Common myeloid progenitor, CD34-positive (primary cell): ENCODE results near the gene NEDD9.

Experiments used
- CTCF ChIA-PET: fragments of 350-600 bp; sonication (Branson Sonifier 250); formaldehyde crosslinking; loops from one replicate; lab custom pipeline; 2021; ENCODE audit warnings: antibody characterized with exemption; lab: Charles Lee
- POLR2A ChIA-PET: fragments of 350-600 bp; sonication (Branson Sonifier 250); formaldehyde crosslinking; loops from one replicate; lab custom pipeline; 2021; ENCODE audit warnings: antibody characterized with exemption; lab: Charles Lee
- DNase-seq, 3 donors: peaks; one replicate each; pipeline versions ENCODE4 v3.0.0 to v3.0.0-alpha.2; 2013
- H3K27ac ChIP-seq, 2 experiments: 1 replicate in 1 of 2; 2 replicates in 1 of 2; pipeline ENCODE4 v1.7.0; 2013; ENCODE audit warnings: inconsistent platforms in 2 of 2, low read length in 2 of 2, mild to moderate bottlenecking in 2 of 2, low read depth in 1 of 2, moderate library complexity in 1 of 2; ENCODE audit not compliant: severe bottlenecking in 2 of 2, insufficient read depth in 1 of 2, poor library complexity in 1 of 2
- H3K27me3 ChIP-seq, 5 experiments: replicated peaks in 2 of 5; 1 replicate in 3 of 5; 2 replicates in 2 of 5; pipeline versions ENCODE4 v1.6.1 to v1.7.0; 2013; ENCODE audit warnings: low read length in 4 of 5, mild to moderate bottlenecking in 2 of 5, moderate library complexity in 2 of 5, inconsistent platforms in 1 of 5; ENCODE audit not compliant: insufficient read depth in 5 of 5, control insufficient read depth in 4 of 5
- H3K36me3 ChIP-seq, 4 experiments: 1 replicate in 2 of 4; 2 replicates in 2 of 4; pipeline versions ENCODE4 v1.6.1 to v1.7.0; 2013; ENCODE audit warnings: low read length in 3 of 4, control low read depth in 1 of 4, mild to moderate bottlenecking in 1 of 4; ENCODE audit not compliant: control insufficient read depth in 4 of 4, insufficient read depth in 4 of 4
- H3K4me1 ChIP-seq, 4 experiments: 1 replicate in 3 of 4; 2 replicates in 1 of 4; pipeline versions ENCODE4 v1.6.1 to v1.7.1; 2013; ENCODE audit warnings: low read length in 3 of 4, mild to moderate bottlenecking in 3 of 4, control low read depth in 1 of 4, inconsistent platforms in 1 of 4, moderate library complexity in 1 of 4; ENCODE audit not compliant: control insufficient read depth in 4 of 4, insufficient read depth in 4 of 4; ENCODE audit errors: control extremely low read depth in 1 of 4
- H3K4me3 ChIP-seq, 7 experiments: 1 replicate in 4 of 7; 2 replicates in 3 of 7; pipeline versions ENCODE4 v1.5.1 to v1.7.0; 2013; ENCODE audit warnings: mild to moderate bottlenecking in 7 of 7, low read length in 6 of 7, moderate library complexity in 6 of 7, inconsistent platforms in 2 of 7, low read depth in 2 of 7, control low read depth in 1 of 7; ENCODE audit not compliant: insufficient read depth in 4 of 7, control insufficient read depth in 1 of 7; ENCODE audit errors: extremely low read depth in 1 of 7
- H3K9me3 ChIP-seq, 5 experiments: 1 replicate in 4 of 5; 2 replicates in 1 of 5; pipeline versions ENCODE4 v1.6.1 to v1.7.1; 2013; ENCODE audit warnings: low read length in 4 of 5, mild to moderate bottlenecking in 2 of 5, inconsistent platforms in 1 of 5, low read depth in 1 of 5, moderate library complexity in 1 of 5; ENCODE audit not compliant: control insufficient read depth in 4 of 5, insufficient read depth in 2 of 5; ENCODE audit errors: control extremely low read depth in 1 of 5
- WGBS: methylation state at CpG from one replicate; pipeline ENCODE4 v1.1.5; 2013; ENCODE audit not compliant: insufficient coverage; 5-methylcytosine and 5-hydroxymethylcytosine counted together

NEDD9 gene

DNA sequence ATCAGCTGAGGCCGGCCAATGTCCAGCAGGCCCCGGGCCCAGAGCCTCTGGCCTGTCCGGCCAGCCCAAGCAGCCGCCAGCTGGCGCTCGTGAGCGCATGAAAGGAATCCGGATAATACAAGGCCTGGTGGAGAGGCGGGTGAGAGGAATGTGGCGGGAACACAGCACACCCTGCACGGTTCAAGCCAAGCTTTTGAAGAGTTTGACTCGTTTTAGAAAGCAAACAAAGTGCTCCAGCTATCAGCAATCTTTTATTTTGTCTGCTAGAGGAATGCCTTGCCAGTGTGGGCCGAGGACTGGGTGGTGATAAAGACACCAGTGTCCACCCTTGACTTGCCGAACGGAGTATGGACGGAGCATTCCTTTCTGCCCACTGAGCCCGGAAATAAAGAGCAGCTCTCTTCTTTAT, 9.3 kb upstream of the NEDD9 start:
- WGBS, result 89% methylated on average over 17 of the region's 17 CpGs
- no peaks in the 10 kb centered on the region for H3K9me3 ChIP-seq
- no peaks in the 10 kb centered on the region for H3K27me3 ChIP-seq
- H3K36me3 ChIP-seq, result peaks cover 0 to 2% (median 0%) of the 10 kb centered on the region in 4 experiments
- H3K27ac ChIP-seq, result no peak overlapping the region
- no peak for DNase-seq
- ChIA-PET CTCF (no interaction called here), POLR2A (no interaction called here)
- no peak overlapping the region for H3K4me3 ChIP-seq
- peaks cover 0 to 5% (median 3%) of the 10 kb centered on the region in 4 experiments for H3K4me1 ChIP-seq

DNA sequence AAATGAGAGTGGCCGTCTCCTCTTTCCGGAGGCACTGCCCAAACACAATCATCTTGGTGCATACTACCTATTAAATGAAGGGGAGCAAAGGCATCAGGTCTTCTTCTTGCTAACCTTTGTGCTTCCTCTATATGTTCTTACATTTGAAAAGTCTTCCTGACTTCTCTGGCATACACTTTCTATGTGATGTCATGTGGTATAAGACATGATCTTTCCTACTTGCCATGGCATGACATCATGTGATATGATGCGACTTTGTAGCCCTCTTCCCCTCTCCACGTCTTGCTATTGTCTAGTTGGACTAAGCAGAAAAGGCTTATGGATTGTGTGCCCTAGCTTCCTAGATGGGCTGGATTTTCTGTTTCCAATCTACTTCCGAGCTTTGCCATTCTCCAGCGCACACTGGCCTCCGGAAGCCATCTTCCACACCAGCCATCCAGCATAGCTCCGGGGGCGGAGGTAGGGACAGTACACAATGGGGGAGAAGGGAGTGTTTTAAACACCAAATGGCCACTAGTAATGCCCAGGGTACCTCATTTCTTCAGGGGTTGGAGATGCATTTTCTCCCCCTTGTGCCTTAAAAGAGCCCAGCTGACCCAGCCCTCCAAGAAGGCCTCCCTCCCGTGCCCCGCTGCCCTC, 8.8 kb upstream of the NEDD9 start:
- no peak for DNase-seq
- POLR2A ChIA-PET, result no interaction called here
- CTCF ChIA-PET, result no interaction called here

DNA sequence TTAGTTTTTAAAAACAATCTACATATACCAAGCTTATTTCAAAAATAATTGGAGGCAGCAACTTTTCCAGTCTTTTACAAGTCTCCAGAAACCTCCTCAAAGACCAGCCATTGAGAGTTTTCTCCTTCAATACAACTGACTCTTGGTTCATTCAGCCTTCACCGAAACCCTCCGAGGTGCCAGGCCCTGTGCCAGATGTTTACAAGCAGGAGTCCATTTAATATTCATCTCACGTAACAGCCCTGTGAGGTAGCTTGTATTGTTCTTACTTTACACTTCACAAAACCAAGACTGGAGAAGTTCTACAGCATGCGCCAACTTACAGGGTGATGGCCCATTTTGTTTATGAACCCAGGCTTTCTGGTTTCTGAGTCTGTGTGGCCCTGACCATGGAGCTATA, 5.5 kb upstream of the NEDD9 start:
- H3K9me3 ChIP-seq, result no peaks in the 10 kb centered on the region
- ChIA-PET POLR2A (no interaction called here), CTCF (interaction anchor here (1.2 kb wide), 1 partner anchor 31 kb away, joined by 3 read pairs; no protein-coding TSS in a partner anchor)
- H3K27me3 ChIP-seq, result no peaks in the 10 kb centered on the region
- WGBS, result no CpG with 5 or more reads among the region's 4 CpGs
- H3K4me1 ChIP-seq, result peaks cover 0 to 26% (median 24%) of the 10 kb centered on the region in 4 experiments
- H3K27ac ChIP-seq, result no peak overlapping the region
- H3K4me3 ChIP-seq, result no peak overlapping the region
- H3K36me3 ChIP-seq, result peaks cover 0 to 2% (median 0%) of the 10 kb centered on the region in 4 experiments
- DNase-seq, result no peak

More for the DNA sequence above, 8.8 kb upstream of the NEDD9 start:
- H3K27me3 ChIP-seq, result no peaks in the 10 kb centered on the region
- H3K4me1 ChIP-seq, result peaks cover 0 to 10% (median 8%) of the 10 kb centered on the region in 4 experiments
- H3K4me3 ChIP-seq, result no peak overlapping the region
- H3K36me3 ChIP-seq, result peaks cover 0 to 2% (median 0%) of the 10 kb centered on the region in 4 experiments
- H3K27ac ChIP-seq, result no peak overlapping the region
- WGBS, result 97% methylated on average over 10 of the region's 11 CpGs
- H3K9me3 ChIP-seq, result no peaks in the 10 kb centered on the region

DNA sequence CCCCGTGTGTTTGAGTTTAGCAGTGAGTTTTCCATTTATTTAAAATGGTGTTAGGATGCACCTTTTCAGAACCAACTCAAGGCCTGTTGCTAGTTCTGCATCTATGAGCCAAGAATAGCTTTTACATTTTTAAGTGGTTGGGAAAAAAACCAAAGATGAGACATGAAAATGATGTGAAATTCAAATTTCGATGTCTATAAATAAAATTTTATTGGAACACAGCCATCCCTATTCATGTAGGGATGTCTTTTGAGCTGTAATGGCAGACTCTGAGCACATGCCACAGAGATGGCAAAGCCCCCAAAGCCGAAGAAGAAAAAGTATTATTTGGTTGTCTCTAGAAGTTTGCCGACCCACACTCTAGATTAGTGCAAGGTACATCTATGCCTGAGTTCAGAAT, 5.0 kb upstream of the NEDD9 start:
- no peak overlapping the region for H3K27ac ChIP-seq
- no peaks in the 10 kb centered on the region for H3K9me3 ChIP-seq
- ChIA-PET POLR2A (no interaction called here), CTCF (interaction anchor here (1.2 kb wide), 1 partner anchor 30 kb away, joined by 3 read pairs; no protein-coding TSS in a partner anchor)
- peaks cover 0 to 2% (median 0%) of the 10 kb centered on the region in 4 experiments for H3K36me3 ChIP-seq
- no peak for DNase-seq
- WGBS, result 100% methylated on average over 2 of the region's 4 CpGs
- no peaks in the 10 kb centered on the region for H3K27me3 ChIP-seq
- peaks cover 0 to 28% (median 26%) of the 10 kb centered on the region in 4 experiments for H3K4me1 ChIP-seq
- H3K4me3 ChIP-seq, result no peak overlapping the region

DNA sequence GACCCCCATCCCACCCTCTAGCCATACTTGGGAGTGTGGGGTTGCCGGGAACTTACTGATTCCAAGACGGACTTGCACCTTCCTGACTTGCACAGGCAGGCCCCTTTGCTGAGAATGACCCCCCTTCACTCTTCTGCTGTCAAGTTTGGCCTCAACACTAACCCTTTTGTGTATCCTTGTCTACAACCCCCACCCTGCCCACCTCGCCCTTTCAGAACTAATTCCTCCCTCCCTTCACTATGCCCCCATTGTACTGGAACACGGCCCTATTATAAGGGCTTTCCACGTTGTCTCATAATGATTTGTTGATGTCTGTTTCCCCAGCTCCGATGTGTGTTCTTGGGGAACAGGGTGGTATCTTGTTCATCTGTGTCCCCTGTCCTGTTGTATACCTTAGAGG, 4.4 kb upstream of the NEDD9 start:
- Histone ChIP-seq H3K4me3 (no peak overlapping the region), H3K27ac (no peak overlapping the region), H3K4me1 (peaks cover 0 to 31% (median 29%) of the 10 kb centered on the region in 4 experiments), H3K27me3 (no peaks in the 10 kb centered on the region), H3K36me3 (no peaks in the 10 kb centered on the region), H3K9me3 (no peaks in the 10 kb centered on the region)
- no peak for DNase-seq
- POLR2A ChIA-PET, result no interaction called here
- WGBS, result 85% methylated on average over 3 of the region's 6 CpGs
- CTCF ChIA-PET, result interaction anchor here (1.2 kb wide), 1 partner anchor 30 kb away, joined by 3 read pairs; no protein-coding TSS in a partner anchor

DNA sequence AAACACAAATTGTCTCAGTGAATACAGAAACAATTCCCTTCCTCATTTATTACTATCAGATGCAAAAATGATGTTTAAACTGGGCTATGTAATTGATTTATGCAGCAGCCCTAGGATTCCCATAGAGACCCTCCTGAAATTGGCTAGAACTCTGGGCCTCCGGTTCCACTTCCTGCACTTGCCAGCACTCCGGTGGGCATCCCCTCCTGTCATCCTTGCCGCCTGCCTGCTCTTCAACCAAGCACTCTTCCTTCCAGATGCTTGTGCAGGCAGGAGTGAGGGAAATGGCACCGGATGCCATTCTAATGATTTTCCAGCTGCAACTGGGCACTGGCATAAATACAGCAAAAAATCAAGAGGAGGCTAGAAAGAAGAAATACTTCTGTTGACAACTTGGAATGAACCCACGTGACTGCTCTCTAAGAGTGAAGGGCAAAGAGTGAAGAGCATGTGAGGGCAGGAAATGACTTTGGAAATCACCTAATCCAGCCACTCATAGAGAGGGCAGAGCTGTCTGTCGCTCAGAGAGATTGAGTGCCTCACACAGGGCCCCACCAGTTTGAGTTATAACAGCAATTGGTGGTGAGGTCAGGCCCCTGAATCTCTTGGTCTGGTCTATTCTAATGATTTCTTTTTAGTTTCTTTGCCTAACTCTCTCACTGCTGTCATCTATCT, 3.7 kb upstream of the NEDD9 start:
- H3K27ac ChIP-seq, result no peak overlapping the region
- no peaks in the 10 kb centered on the region for H3K9me3 ChIP-seq
- CTCF ChIA-PET, result interaction anchor here (0.7 kb wide), 2 partner anchors 52 to 146 kb away, joined by 3 read pairs; no protein-coding TSS in a partner anchor

DNA sequence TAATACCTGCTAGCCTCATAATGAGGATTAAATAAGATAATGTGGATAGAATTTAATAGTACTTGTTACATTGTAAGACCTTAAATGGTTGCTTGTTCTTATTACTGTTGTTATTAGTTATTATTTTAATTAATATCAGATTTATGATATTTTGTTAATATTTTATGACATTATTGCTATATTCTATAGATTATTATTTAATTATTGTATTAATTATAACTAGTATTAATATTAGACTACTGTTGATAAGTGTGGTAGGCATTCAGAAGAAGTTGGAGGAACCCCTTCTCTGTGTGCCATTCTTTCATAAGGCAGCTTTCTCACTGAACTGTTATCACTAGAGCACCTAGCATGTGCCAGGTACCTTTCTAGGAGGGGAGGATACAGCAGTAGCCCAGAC, 2.6 kb upstream of the NEDD9 start:
- ChIA-PET CTCF (no interaction called here), POLR2A (no interaction called here)
- Histone ChIP-seq H3K4me1 (peaks cover 0 to 33% (median 29%) of the 10 kb centered on the region in 4 experiments), H3K27me3 (no peaks in the 10 kb centered on the region), H3K36me3 (no peaks in the 10 kb centered on the region), H3K9me3 (no peaks in the 10 kb centered on the region), H3K27ac (no peak overlapping the region), H3K4me3 (no peak overlapping the region)
- DNase-seq, result no peak

More for the DNA sequence above, 3.7 kb upstream of the NEDD9 start:
- peak in 2 of 3 donors; percentile 77 to 85 for DNase-seq
- peaks cover 0 to 33% (median 29%) of the 10 kb centered on the region in 4 experiments for H3K4me1 ChIP-seq
- no peaks in the 10 kb centered on the region for H3K36me3 ChIP-seq
- POLR2A ChIA-PET, result no interaction called here
- no peak overlapping the region for H3K4me3 ChIP-seq
- WGBS, result 0% methylated on average over 5 of the region's 6 CpGs
- no peaks in the 10 kb centered on the region for H3K27me3 ChIP-seq
